Measurements from ENCODE around the gene UBE4A.

Gene UBE4A

GRCh38 chr11:118439646-118440045, 80.2 kb downstream of the UBE4A start:
- 0 out of 2 replicates have a peak overlapping the region, but pooled peaks have one; percentile 7 for H3K27ac ChIP-seq (ENCODE audit: low read length)
- H4K20me1 ChIP-seq (ENCODE audit: insufficient read depth, low read length): peaks cover 76% of the 10 kb centered on the region
- TF ChIP-seq CTCF (IDR thresholded peaks at IDR 0.05; ENCODE audit: borderline replicate concordance, extremely low read depth, low read length, poor library complexity, severe bottlenecking) (no peak), EZH2 (IDR thresholded peaks at IDR 0.05; ENCODE audit: borderline replicate concordance, low read depth, low read length, severe bottlenecking) (no peak)
- H3K36me3 ChIP-seq (ENCODE audit: insufficient read depth, low read length): peaks cover 37% of the 10 kb centered on the region
- peak overlapping the region; percentile 94 for H3K9ac ChIP-seq (ENCODE audit: low read depth, low read length)
- ATAC-seq (ENCODE audit: insufficient read depth, low read depth): no peak
- no peak for DNase-seq
- H3K4me3 ChIP-seq (ENCODE audit: low read depth in 1 of 2, low read length in 2 of 2): peak overlapping the region; percentile 74 to 85; a peak in 2 of 4 replicates
- H3K9me3 ChIP-seq (ENCODE audit: insufficient read depth, low read length, severe bottlenecking): no peaks in the 10 kb centered on the region
- no peak overlapping the region for H2AFZ ChIP-seq (ENCODE audit: low read depth, low read length)
- peaks cover 56% of the 10 kb centered on the region for H3K4me1 ChIP-seq (ENCODE audit: insufficient read depth, low read length)
- peak overlapping the region; percentile 89 for H3K4me2 ChIP-seq (ENCODE audit: insufficient read depth, low read length)
- H3K79me2 ChIP-seq (ENCODE audit: insufficient read depth, low read length): peaks cover 93% of the 10 kb centered on the region
- no peaks in the 10 kb centered on the region for H3K27me3 ChIP-seq (ENCODE audit: insufficient read depth, low read length, poor library complexity)

- no peak overlapping the region for H3K9ac ChIP-seq (ENCODE audit: low read depth, low read length)
- peaks cover 98% of the 10 kb centered on the region for H4K20me1 ChIP-seq (ENCODE audit: insufficient read depth, low read length)
- no peaks in the 10 kb centered on the region for H3K27me3 ChIP-seq (ENCODE audit: insufficient read depth, low read length, poor library complexity)
- ATAC-seq (ENCODE audit: insufficient read depth, low read depth): no peak
- DNase-seq: no peak
- H3K4me1 ChIP-seq (ENCODE audit: insufficient read depth, low read length): peaks cover 51% of the 10 kb centered on the region
- peaks cover 100% of the 10 kb centered on the region for H3K79me2 ChIP-seq (ENCODE audit: insufficient read depth, low read length)
- TF ChIP-seq CTCF (IDR thresholded peaks at IDR 0.05; ENCODE audit: borderline replicate concordance, extremely low read depth, low read length, poor library complexity, severe bottlenecking) (no peak), EZH2 (IDR thresholded peaks at IDR 0.05; ENCODE audit: borderline replicate concordance, low read depth, low read length, severe bottlenecking) (no peak)
- H3K4me3 ChIP-seq (ENCODE audit: low read depth in 1 of 2, low read length in 2 of 2): peak overlapping the region in 1 of 2 experiments; percentile 9; a peak in 1 of 4 replicates
- H3K9me3 ChIP-seq (ENCODE audit: insufficient read depth, low read length, severe bottlenecking): no peaks in the 10 kb centered on the region
- 0 out of 2 replicates have a peak overlapping the region, but pooled peaks have one; percentile 13 for H3K27ac ChIP-seq (ENCODE audit: low read length)
- peaks cover 54% of the 10 kb centered on the region for H3K36me3 ChIP-seq (ENCODE audit: insufficient read depth, low read length)
- H3K4me2 ChIP-seq (ENCODE audit: insufficient read depth, low read length): peak overlapping the region; percentile 33; the same call in 1 of the 2 replicates
- H2AFZ ChIP-seq (ENCODE audit: low read depth, low read length): no peak overlapping the region
These were observed 82.4 kb downstream of the UBE4A start for GRCh38 chr11:118441770-118442275.

GRCh38 chr11:118442301-118442700, 82.9 kb downstream of the UBE4A start:
- Histone ChIP-seq H3K79me2 (ENCODE audit: insufficient read depth, low read length) (peaks cover 100% of the 10 kb centered on the region), H3K9me3 (ENCODE audit: insufficient read depth, low read length, severe bottlenecking) (no peaks in the 10 kb centered on the region), H3K27me3 (ENCODE audit: insufficient read depth, low read length, poor library complexity) (no peaks in the 10 kb centered on the region), H3K4me1 (ENCODE audit: insufficient read depth, low read length) (peaks cover 51% of the 10 kb centered on the region), H3K4me2 (ENCODE audit: insufficient read depth, low read length) (peak overlapping the region; percentile 33; the same call in 1 of the 2 replicates), H4K20me1 (ENCODE audit: insufficient read depth, low read length) (peaks cover 99% of the 10 kb centered on the region), H2AFZ (ENCODE audit: low read depth, low read length) (no peak overlapping the region), H3K9ac (ENCODE audit: low read depth, low read length) (no peak overlapping the region), H3K27ac (ENCODE audit: low read length) (no peak overlapping the region), H3K36me3 (ENCODE audit: insufficient read depth, low read length) (peaks cover 59% of the 10 kb centered on the region), H3K4me3 (ENCODE audit: low read depth in 1 of 2, low read length in 2 of 2) (0 out of 4 replicates have a peak overlapping the region, but pooled peaks of 1 of the 2 experiments have one; percentile 9)
- no peak for ATAC-seq (ENCODE audit: insufficient read depth, low read depth)
- TF ChIP-seq EZH2 (IDR thresholded peaks at IDR 0.05; ENCODE audit: borderline replicate concordance, low read depth, low read length, severe bottlenecking) (no peak), CTCF (IDR thresholded peaks at IDR 0.05; ENCODE audit: borderline replicate concordance, extremely low read depth, low read length, poor library complexity, severe bottlenecking) (no peak)
- DNase-seq: no peak

All from DND-41 (cell line).